GM21529 (cell line): ENCODE measurements around the gene SKIL.

ENCODE experiments used
- ATAC-seq: cut with Tn5 transposase; IDR thresholded peaks from one replicate; pipeline ENCODE4 v1.9.1; 2021; ENCODE audit not compliant: unreplicated experiment

The SKIL gene

GRCh38 chr3:170350515-170351413 is 6.8 kb upstream of the SKIL start:
- ATAC-seq = peak; percentile 50

GRCh38 chr3:170352936-170353335 is 4.6 kb upstream of the SKIL start:
- peak; percentile 10 for ATAC-seq

- ATAC-seq = no peak
Observed at GRCh38 chr3:170353485-170353884, 4.0 kb upstream of the SKIL start.

- no peak for ATAC-seq
Observed at GRCh38 chr3:170354760-170355159, 2.8 kb upstream of the SKIL start.

GRCh38 chr3:170355738-170356595 is 1.5 kb upstream of the SKIL start:
- ATAC-seq = peak; percentile 20

GRCh38 chr3:170356596-170357175 is 829 bp upstream of the SKIL start:
- peak; percentile 37 for ATAC-seq

GRCh38 chr3:170358042-170359010 is 811 bp downstream of the SKIL start:
- peak; percentile 21 for ATAC-seq

GRCh38 chr3:170359178-170359704 is 1.7 kb downstream of the SKIL start:
- ATAC-seq = no peak

- no peak for ATAC-seq
Observed at GRCh38 chr3:170360466-170360865, 3.0 kb downstream of the SKIL start.

GRCh38 chr3:170360916-170361315 is 3.4 kb downstream of the SKIL start:
- no peak for ATAC-seq

- no peak for ATAC-seq
Observed at GRCh38 chr3:170361711-170362110, 4.2 kb downstream of the SKIL start.

GRCh38 chr3:170363471-170363994 is 6.0 kb downstream of the SKIL start:
- ATAC-seq = no peak

- ATAC-seq = no peak
Observed at GRCh38 chr3:170364965-170365364, 7.5 kb downstream of the SKIL start.

GRCh38 chr3:170367797-170368196 is 10.3 kb downstream of the SKIL start:
- ATAC-seq = no peak

GRCh38 chr3:170368921-170369320 is 11.4 kb downstream of the SKIL start:
- no peak for ATAC-seq

- no peak for ATAC-seq
Observed at GRCh38 chr3:170372190-170372879, 14.8 kb downstream of the SKIL start.

GRCh38 chr3:170383567-170383966 is 26.1 kb downstream of the SKIL start:
- no peak for ATAC-seq

- no peak for ATAC-seq
Observed at GRCh38 chr3:170386468-170386867, 29.0 kb downstream of the SKIL start.

GRCh38 chr3:170387950-170388349 is 30.4 kb downstream of the SKIL start:
- ATAC-seq = no peak
